Prostate gland (tissue), 2 donors: ENCODE results near the gene L3MBTL4.

ENCODE experiments used
- POLR2A ChIP-seq: fragments of 450-650 bp; IDR thresholded peaks from one replicate; pipeline ENCODE4 v1.6.1; 2016; ENCODE audit warnings: antibody characterized with exemption, mild to moderate bottlenecking
- POLR2AphosphoS5 ChIP-seq: sonication (generic); formaldehyde crosslinking; IDR thresholded peaks from one replicate; pipeline ENCODE4 v1.6.1; 2017; ENCODE audit warnings: antibody characterized with exemption
- TF ChIP-seq, protein P1 (sequence below), 4 experiments: fragments of 200-600 bp in 2 of 4; fragments of 450-650 bp in 2 of 4; sonication (generic) in 2 of 4; IDR thresholded peaks; 1 replicate in 3 of 4; 2 replicates in 1 of 4; pipeline ENCODE4 v1.5.1; 2016 to 2019; ENCODE audit warnings: antibody characterized with exemption in 4 of 4, mild to moderate bottlenecking in 2 of 4, moderate library complexity in 2 of 4

DNA sequence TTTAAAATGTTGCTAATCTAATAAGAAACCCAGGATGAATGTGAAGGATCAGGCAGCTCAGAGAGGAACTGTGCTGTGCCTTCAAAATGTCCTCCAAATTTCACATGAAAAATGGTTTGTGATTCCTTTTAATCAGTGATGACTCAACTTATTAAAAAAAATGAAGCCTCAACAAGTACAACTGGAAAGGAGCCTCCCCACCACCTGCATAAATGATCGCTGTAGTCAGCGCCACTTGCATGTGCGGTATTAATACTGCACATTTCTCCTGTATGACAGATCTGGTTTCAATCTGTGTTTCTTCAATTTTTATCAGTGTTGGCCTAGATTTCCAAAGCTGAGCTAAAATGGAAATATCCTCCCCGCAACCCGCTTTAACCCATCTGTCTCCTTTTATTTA is 404.4 kb downstream of the L3MBTL4 start:
- TF ChIP-seq, protein P1, sequence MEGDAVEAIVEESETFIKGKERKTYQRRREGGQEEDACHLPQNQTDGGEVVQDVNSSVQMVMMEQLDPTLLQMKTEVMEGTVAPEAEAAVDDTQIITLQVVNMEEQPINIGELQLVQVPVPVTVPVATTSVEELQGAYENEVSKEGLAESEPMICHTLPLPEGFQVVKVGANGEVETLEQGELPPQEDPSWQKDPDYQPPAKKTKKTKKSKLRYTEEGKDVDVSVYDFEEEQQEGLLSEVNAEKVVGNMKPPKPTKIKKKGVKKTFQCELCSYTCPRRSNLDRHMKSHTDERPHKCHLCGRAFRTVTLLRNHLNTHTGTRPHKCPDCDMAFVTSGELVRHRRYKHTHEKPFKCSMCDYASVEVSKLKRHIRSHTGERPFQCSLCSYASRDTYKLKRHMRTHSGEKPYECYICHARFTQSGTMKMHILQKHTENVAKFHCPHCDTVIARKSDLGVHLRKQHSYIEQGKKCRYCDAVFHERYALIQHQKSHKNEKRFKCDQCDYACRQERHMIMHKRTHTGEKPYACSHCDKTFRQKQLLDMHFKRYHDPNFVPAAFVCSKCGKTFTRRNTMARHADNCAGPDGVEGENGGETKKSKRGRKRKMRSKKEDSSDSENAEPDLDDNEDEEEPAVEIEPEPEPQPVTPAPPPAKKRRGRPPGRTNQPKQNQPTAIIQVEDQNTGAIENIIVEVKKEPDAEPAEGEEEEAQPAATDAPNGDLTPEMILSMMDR (IDR thresholded peaks at IDR 0.05) = no peak
- no peak for TF ChIP-seq POLR2AphosphoS5
- no peak for TF ChIP-seq POLR2A
